Liver (tissue), 9 donors: ENCODE data around the gene EXOSC6. TPM values are rescaled to one million over a fixed set of nuclear protein-coding genes. Genes with fewer than 3 reads are reported as not detected.

ENCODE experiments used
- DNase-seq: peaks from one replicate; pipeline ENCODE4 v3.0.0-alpha.2; 2017; ENCODE audit warnings: low spot score
- H3K27ac ChIP-seq, 2 donors: one replicate each; pipeline ENCODE4 v1.7.0; 2013; ENCODE audit warnings: inconsistent platforms in 2 of 2, low read length in 2 of 2, control low read depth in 1 of 2, low read depth in 1 of 2, mild to moderate bottlenecking in 1 of 2
- H3K27me3 ChIP-seq, 4 donors: one replicate each; pipeline versions ENCODE4 v1.6.1 to v1.7.0; 2013; ENCODE audit warnings: low read length in 3 of 4, inconsistent platforms in 1 of 4, mild to moderate bottlenecking in 1 of 4, moderate library complexity in 1 of 4; ENCODE audit not compliant: control insufficient read depth in 4 of 4, insufficient read depth in 4 of 4
- H3K36me3 ChIP-seq, 4 donors: one replicate each; pipeline versions ENCODE4 v1.6.1 to v1.7.0; 2013; ENCODE audit warnings: low read length in 3 of 4, mild to moderate bottlenecking in 3 of 4, low read depth in 1 of 4, moderate library complexity in 1 of 4; ENCODE audit not compliant: control insufficient read depth in 4 of 4, insufficient read depth in 3 of 4
- H3K4me1 ChIP-seq, 4 donors: one replicate each; pipeline versions ENCODE4 v1.6.1 to v1.7.0; 2013; ENCODE audit warnings: low read length in 3 of 4, mild to moderate bottlenecking in 3 of 4, moderate library complexity in 1 of 4; ENCODE audit not compliant: control insufficient read depth in 4 of 4, insufficient read depth in 4 of 4
- H3K4me3 ChIP-seq, 3 donors: one replicate each; pipeline versions ENCODE4 v1.6.1 to v1.7.0; 2013; ENCODE audit warnings: low read length in 3 of 3, control low read depth in 1 of 3, low read depth in 1 of 3, mild to moderate bottlenecking in 1 of 3
- H3K9ac ChIP-seq, 2 donors: one replicate each; pipeline ENCODE4 v1.7.0; 2013; ENCODE audit warnings: low read length in 2 of 2, mild to moderate bottlenecking in 2 of 2, moderate library complexity in 2 of 2, control low read depth in 1 of 2, low read depth in 1 of 2
- H3K9me3 ChIP-seq, 4 donors: one replicate each; pipeline versions ENCODE4 v1.6.1 to v1.7.0; 2013; ENCODE audit warnings: low read length in 3 of 4; ENCODE audit not compliant: control insufficient read depth in 4 of 4
- EGR1 ChIP-seq, 2 donors: IDR thresholded peaks; 2 replicates each; pipeline ENCODE4 v1.6.1; 2016 to 2018; ENCODE audit warnings: antibody characterized with exemption in 2 of 2, low read depth in 2 of 2
- FOXA1 ChIP-seq: IDR thresholded peaks from 2 replicates; pipeline ENCODE4 v1.6.1; 2016; ENCODE audit warnings: antibody characterized with exemption
- FOXA2 ChIP-seq: IDR thresholded peaks from 2 replicates; pipeline ENCODE4 v1.6.1; 2016; ENCODE audit warnings: antibody characterized with exemption
- GABPA ChIP-seq, 2 donors: IDR thresholded peaks in 1 of 2; conservative IDR thresholded peaks in 1 of 2; 2 replicates each; pipeline ENCODE4 v1.6.1; 2016; ENCODE audit warnings: antibody characterized with exemption in 2 of 2, mild to moderate bottlenecking in 1 of 2, moderate library complexity in 1 of 2
- HNF4A ChIP-seq, 2 donors: conservative IDR thresholded peaks; 2 replicates each; pipeline ENCODE4 v1.6.1; 2016; ENCODE audit warnings: antibody characterized with exemption in 2 of 2, mild to moderate bottlenecking in 2 of 2
- HNF4G ChIP-seq: IDR thresholded peaks from 2 replicates; pipeline ENCODE4 v1.6.1; 2016; ENCODE audit warnings: antibody characterized with exemption
- JUND ChIP-seq, 2 donors: IDR thresholded peaks; 2 replicates each; pipeline ENCODE4 v1.6.1; 2016; ENCODE audit warnings: antibody characterized with exemption in 2 of 2
- NR2F2 ChIP-seq: IDR thresholded peaks from 2 replicates; pipeline ENCODE4 v1.6.1; 2016; ENCODE audit warnings: antibody characterized with exemption
- RAD21 ChIP-seq, 2 donors: IDR thresholded peaks; 2 replicates each; pipeline ENCODE4 v1.6.1; 2016; ENCODE audit warnings: antibody characterized with exemption in 2 of 2, mild to moderate bottlenecking in 2 of 2
- RXRA ChIP-seq, 2 donors: IDR thresholded peaks; 2 replicates each; pipeline ENCODE4 v1.6.1; 2017 to 2018; ENCODE audit warnings: antibody characterized with exemption in 2 of 2, mild to moderate bottlenecking in 1 of 2
- SP1 ChIP-seq: IDR thresholded peaks from 2 replicates; pipeline ENCODE4 v1.6.1; 2018; ENCODE audit warnings: antibody characterized with exemption, mild to moderate bottlenecking
- TAF1 ChIP-seq: conservative IDR thresholded peaks from 2 replicates; pipeline ENCODE4 v1.6.1; 2016; ENCODE audit warnings: antibody characterized with exemption, mild to moderate bottlenecking
- YY1 ChIP-seq: IDR thresholded peaks from 2 replicates; pipeline ENCODE4 v1.6.1; 2016; ENCODE audit warnings: antibody characterized with exemption, mild to moderate bottlenecking
- WGBS: extraction: QIAGEN DNeasy Blood & Tissue Kit; methylation state at CpG from one replicate; pipeline ENCODE4 v1.1.7; 2013; 5-methylcytosine and 5-hydroxymethylcytosine counted together
- polyA plus RNA-seq, 2 donors: library from polyadenylated mRNA; stranded (reverse) in 1 of 2; unstranded in 1 of 2; fragments of 200-250 nt in 1 of 2; fragments of >200 nt in 1 of 2; fragmentation: Nextera tagmentation in 1 of 2; extraction: Ambion mirVana in 1 of 2; gene quantifications; one replicate each; pipeline versions ENCODE4 v1.2.1 to v1.2.3, GENCODE V29; 2013 to 2015
- total RNA-seq, 2 donors: library from RNA; depleted of rRNA; stranded (reverse); fragments of >200 nt; gene quantifications; one replicate each; pipeline ENCODE4 v1.2.3, GENCODE V29; 2014
- TF ChIP-seq, protein P1 (sequence below): IDR thresholded peaks from 2 replicates; pipeline ENCODE4 v1.6.1; 2016; ENCODE audit warnings: antibody characterized with exemption
- TF ChIP-seq, protein P2 (sequence below): IDR thresholded peaks from 2 replicates; pipeline ENCODE4 v1.6.1; 2016; ENCODE audit warnings: antibody characterized with exemption, mild to moderate bottlenecking
- TF ChIP-seq, protein P3 (sequence below): IDR thresholded peaks from 2 replicates; pipeline ENCODE4 v1.6.1; 2016; ENCODE audit warnings: antibody characterized with exemption
- TF ChIP-seq, protein P4 (sequence below): IDR thresholded peaks from 2 replicates; pipeline ENCODE4 v1.6.1; 2016; ENCODE audit warnings: antibody characterized with exemption
- TF ChIP-seq, protein P5 (sequence below): fragments of 150-350 bp; IDR thresholded peaks from 2 replicates; pipeline ENCODE4 v1.5.1; 2017; ENCODE audit warnings: improper control_type of control experiment, low read depth, low read length; ENCODE audit not compliant: missing input control
- donor health status: healthy.
- donor health status: healthy.
- donor health status: healthy.
- donor health status: healthy.
- donor health status: healthy.

EXOSC6 gene
- total and polyA plus RNA-seq, 4 donors, result 3.7 to 16.4 (median 9.0) TPM

DNA sequence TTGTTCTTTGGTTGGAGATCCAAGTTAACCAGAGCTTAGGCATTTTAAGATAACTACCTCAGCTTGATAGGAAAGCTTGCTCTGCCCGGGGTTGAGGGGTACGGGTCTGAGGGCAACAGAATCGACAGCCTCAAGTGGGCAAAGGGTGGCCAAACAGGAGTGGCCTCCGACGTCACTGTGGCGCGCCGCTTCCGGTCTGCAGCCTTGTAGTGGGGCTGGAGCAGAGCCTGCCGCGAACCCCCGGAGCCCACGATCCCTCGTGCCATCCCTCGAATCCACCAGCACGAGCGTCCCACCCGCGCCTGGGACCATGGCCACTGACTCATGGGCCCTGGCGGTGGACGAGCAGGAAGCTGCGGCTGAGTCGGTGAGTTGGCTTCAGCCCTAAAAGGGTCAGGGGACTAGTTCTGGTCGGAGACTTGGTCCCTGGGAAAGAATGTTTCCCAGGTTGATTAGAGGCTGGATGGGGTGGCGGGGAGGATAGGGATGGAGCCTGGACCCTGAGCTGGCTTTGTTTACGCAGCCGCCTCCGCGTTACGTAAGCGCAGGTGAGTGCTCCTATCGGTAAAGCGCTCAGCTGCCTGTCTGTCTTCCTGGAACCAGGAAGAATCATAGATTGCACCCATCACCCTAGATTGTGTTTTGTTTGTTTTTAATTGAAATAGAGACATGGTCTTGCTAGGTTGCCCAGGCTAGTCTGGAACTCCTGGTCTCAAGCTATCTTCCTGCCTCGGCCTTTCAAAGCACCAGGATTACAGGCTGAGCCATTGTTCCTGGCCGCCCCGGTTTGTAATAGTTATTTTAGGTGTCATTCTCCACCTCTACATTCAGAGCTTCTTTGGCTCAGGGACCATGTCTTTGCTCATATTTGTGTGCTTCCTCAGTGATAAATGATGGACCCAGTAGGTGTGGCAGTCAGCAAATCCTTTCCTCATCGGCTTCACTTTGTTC is 47.5 kb upstream of the EXOSC6 start, which contains the start of gene DDX19B:
TSS of gene DDX19B (plus strand) at position 199 of the 951 bp plus-strand sequence. CDS start at position 311, 112 bp downstream.
- TF ChIP-seq, protein P1, sequence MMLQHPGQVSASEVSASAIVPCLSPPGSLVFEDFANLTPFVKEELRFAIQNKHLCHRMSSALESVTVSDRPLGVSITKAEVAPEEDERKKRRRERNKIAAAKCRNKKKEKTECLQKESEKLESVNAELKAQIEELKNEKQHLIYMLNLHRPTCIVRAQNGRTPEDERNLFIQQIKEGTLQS, result peak; percentile 56
- TF ChIP-seq, protein P2, sequence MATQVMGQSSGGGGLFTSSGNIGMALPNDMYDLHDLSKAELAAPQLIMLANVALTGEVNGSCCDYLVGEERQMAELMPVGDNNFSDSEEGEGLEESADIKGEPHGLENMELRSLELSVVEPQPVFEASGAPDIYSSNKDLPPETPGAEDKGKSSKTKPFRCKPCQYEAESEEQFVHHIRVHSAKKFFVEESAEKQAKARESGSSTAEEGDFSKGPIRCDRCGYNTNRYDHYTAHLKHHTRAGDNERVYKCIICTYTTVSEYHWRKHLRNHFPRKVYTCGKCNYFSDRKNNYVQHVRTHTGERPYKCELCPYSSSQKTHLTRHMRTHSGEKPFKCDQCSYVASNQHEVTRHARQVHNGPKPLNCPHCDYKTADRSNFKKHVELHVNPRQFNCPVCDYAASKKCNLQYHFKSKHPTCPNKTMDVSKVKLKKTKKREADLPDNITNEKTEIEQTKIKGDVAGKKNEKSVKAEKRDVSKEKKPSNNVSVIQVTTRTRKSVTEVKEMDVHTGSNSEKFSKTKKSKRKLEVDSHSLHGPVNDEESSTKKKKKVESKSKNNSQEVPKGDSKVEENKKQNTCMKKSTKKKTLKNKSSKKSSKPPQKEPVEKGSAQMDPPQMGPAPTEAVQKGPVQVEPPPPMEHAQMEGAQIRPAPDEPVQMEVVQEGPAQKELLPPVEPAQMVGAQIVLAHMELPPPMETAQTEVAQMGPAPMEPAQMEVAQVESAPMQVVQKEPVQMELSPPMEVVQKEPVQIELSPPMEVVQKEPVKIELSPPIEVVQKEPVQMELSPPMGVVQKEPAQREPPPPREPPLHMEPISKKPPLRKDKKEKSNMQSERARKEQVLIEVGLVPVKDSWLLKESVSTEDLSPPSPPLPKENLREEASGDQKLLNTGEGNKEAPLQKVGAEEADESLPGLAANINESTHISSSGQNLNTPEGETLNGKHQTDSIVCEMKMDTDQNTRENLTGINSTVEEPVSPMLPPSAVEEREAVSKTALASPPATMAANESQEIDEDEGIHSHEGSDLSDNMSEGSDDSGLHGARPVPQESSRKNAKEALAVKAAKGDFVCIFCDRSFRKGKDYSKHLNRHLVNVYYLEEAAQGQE, result peak; percentile 47
- TF ChIP-seq EGR1 (IDR thresholded peaks at IDR 0.05; ENCODE audit: low read depth in 2 of 2) (peak in 1 of 2 donors; percentile 83), FOXA2 (peak; percentile 92), GABPA (IDR thresholded peaks at IDR 0.05 in 1 of 2, conservative IDR thresholded peaks at IDR 0.05 in 1 of 2) (peak; percentile 49 to 78), FOXA1 (peak; percentile 87), HNF4G (no peak), RAD21 (IDR thresholded peaks at IDR 0.05) (no peak), HNF4A (conservative IDR thresholded peaks at IDR 0.05) (peak; percentile 68 to 70), SP1 (peak; percentile 75), JUND (IDR thresholded peaks at IDR 0.05) (peak in 1 of 2 donors; percentile 36), RXRA (IDR thresholded peaks at IDR 0.05) (peak; percentile 62 to 66), TAF1 (peak; percentile 68), NR2F2 (no peak), YY1 (peak; percentile 61)
- TF ChIP-seq, protein P3, sequence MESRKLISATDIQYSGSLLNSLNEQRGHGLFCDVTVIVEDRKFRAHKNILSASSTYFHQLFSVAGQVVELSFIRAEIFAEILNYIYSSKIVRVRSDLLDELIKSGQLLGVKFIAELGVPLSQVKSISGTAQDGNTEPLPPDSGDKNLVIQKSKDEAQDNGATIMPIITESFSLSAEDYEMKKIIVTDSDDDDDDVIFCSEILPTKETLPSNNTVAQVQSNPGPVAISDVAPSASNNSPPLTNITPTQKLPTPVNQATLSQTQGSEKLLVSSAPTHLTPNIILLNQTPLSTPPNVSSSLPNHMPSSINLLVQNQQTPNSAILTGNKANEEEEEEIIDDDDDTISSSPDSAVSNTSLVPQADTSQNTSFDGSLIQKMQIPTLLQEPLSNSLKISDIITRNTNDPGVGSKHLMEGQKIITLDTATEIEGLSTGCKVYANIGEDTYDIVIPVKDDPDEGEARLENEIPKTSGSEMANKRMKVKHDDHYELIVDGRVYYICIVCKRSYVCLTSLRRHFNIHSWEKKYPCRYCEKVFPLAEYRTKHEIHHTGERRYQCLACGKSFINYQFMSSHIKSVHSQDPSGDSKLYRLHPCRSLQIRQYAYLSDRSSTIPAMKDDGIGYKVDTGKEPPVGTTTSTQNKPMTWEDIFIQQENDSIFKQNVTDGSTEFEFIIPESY, result peak; percentile 29
- TF ChIP-seq, protein P4, sequence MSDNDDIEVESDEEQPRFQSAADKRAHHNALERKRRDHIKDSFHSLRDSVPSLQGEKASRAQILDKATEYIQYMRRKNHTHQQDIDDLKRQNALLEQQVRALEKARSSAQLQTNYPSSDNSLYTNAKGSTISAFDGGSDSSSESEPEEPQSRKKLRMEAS, result peak; percentile 47
- TF ChIP-seq, protein P5, sequence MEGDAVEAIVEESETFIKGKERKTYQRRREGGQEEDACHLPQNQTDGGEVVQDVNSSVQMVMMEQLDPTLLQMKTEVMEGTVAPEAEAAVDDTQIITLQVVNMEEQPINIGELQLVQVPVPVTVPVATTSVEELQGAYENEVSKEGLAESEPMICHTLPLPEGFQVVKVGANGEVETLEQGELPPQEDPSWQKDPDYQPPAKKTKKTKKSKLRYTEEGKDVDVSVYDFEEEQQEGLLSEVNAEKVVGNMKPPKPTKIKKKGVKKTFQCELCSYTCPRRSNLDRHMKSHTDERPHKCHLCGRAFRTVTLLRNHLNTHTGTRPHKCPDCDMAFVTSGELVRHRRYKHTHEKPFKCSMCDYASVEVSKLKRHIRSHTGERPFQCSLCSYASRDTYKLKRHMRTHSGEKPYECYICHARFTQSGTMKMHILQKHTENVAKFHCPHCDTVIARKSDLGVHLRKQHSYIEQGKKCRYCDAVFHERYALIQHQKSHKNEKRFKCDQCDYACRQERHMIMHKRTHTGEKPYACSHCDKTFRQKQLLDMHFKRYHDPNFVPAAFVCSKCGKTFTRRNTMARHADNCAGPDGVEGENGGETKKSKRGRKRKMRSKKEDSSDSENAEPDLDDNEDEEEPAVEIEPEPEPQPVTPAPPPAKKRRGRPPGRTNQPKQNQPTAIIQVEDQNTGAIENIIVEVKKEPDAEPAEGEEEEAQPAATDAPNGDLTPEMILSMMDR, result no peak
- H3K27ac ChIP-seq, result peak within 1 kb of the TSS; percentile 95 to 99
- peak; percentile 68 for DNase-seq
- H3K27me3 ChIP-seq, result no peaks in the 10 kb centered on the region
- H3K36me3 ChIP-seq, result peaks cover 0 to 9% (median 2%) of the 10 kb centered on the region in 4 donors
- H3K4me1 ChIP-seq, result peaks cover 3 to 11% (median 3%) of the 10 kb centered on the region in 4 donors
- under 1% methylated on average over 37 of the region's 37 CpGs for WGBS
- H3K9ac ChIP-seq, result peak within 1 kb of the TSS; percentile 71 to 75
- peak within 1 kb of the TSS; percentile 64 to 95 (median 71) for H3K4me3 ChIP-seq
- no peaks in the 10 kb centered on the region for H3K9me3 ChIP-seq
